ENCODE results near the gene SNX20. TPM values are rescaled to one million over a fixed set of nuclear protein-coding genes. Genes with fewer than 3 reads are reported as not detected.

The SNX20 gene
- total RNA-seq, 1 donor from 2014 or later, result 34.3 TPM

DNA sequence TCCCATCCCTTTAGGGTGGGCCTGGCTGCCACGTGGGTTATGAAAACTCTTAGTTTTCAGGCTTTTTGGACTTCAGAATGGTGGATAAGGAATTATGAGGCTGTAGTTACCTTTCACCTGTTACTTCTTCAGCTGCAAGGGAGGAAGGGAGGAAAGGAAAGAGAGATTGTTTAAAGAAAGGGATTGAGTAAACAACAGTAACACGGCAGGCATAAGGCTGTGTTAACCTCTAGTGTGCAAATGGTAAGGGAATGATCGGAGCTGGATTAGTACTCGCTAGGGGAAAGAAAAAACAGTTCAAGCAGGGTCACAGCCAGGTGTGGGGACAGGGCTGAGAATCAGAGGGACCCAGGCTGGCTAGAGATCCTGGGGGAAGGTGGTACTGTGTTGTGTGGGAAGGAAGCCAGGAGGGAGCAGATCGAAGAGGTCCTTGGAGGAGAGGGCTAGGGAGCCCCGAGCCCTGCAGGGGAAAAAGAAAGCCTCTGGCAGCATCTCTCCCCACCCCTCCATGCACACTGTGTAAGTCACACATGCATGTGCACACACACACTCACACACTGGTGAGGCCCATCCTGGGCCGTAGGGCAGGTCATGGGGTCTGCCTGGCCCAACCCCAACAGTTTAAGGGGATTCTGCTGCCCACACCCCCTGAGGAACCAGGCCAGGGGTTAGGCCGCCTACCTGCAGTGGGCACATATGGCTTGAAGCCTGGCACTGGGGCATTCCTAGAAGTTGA is 49.7 kb downstream of the SNX20 start:
- Mint-ChIP-seq H3K4me3 (no peak overlapping the region), H3K27me3 (ENCODE audit: insufficient read depth) (no peaks in the 10 kb centered on the region), H3K36me3 (ENCODE audit: low read depth) (no peaks in the 10 kb centered on the region), H3K27ac (no peak overlapping the region), H3K9me3 (no peaks in the 10 kb centered on the region), H3K4me1 (ENCODE audit: low read depth) (peaks cover 19% of the 10 kb centered on the region)
- DNase-seq (ENCODE audit: low spot score), result no peak
- intact Hi-C loops (cut with micrococcal nuclease), result no loop called here

- intact Hi-C loops (cut with micrococcal nuclease), result no loop called here
- no peaks in the 10 kb centered on the region for H3K27me3 Mint-ChIP-seq (ENCODE audit: insufficient read depth)
Measured at GRCh38 chr16:50630394-50631020, 50.6 kb downstream of the SNX20 start.

GRCh38 chr16:50629334-50629733 is 51.8 kb downstream of the SNX20 start:
- Mint-ChIP-seq H3K27ac (no peak overlapping the region), H3K4me1 (ENCODE audit: low read depth) (peaks cover 14% of the 10 kb centered on the region), H3K4me3 (no peak overlapping the region), H3K36me3 (ENCODE audit: low read depth) (no peaks in the 10 kb centered on the region), H3K27me3 (ENCODE audit: insufficient read depth) (no peaks in the 10 kb centered on the region), H3K9me3 (no peaks in the 10 kb centered on the region)
- intact Hi-C loops (cut with micrococcal nuclease), result loop anchor here (5.0 kb wide), 1 partner anchor 47 kb away; no protein-coding TSS in a partner anchor
- DNase-seq (ENCODE audit: low spot score), result no peak

More at GRCh38 chr16:50630394-50631020, 50.6 kb downstream of the SNX20 start:
- DNase-seq (ENCODE audit: low spot score), result no peak
- no peak overlapping the region for H3K4me3 Mint-ChIP-seq
- no peaks in the 10 kb centered on the region for H3K36me3 Mint-ChIP-seq (ENCODE audit: low read depth)
- no peaks in the 10 kb centered on the region for H3K9me3 Mint-ChIP-seq
- H3K27ac Mint-ChIP-seq, result no peak overlapping the region
- peaks cover 14% of the 10 kb centered on the region for H3K4me1 Mint-ChIP-seq (ENCODE audit: low read depth)

DNA sequence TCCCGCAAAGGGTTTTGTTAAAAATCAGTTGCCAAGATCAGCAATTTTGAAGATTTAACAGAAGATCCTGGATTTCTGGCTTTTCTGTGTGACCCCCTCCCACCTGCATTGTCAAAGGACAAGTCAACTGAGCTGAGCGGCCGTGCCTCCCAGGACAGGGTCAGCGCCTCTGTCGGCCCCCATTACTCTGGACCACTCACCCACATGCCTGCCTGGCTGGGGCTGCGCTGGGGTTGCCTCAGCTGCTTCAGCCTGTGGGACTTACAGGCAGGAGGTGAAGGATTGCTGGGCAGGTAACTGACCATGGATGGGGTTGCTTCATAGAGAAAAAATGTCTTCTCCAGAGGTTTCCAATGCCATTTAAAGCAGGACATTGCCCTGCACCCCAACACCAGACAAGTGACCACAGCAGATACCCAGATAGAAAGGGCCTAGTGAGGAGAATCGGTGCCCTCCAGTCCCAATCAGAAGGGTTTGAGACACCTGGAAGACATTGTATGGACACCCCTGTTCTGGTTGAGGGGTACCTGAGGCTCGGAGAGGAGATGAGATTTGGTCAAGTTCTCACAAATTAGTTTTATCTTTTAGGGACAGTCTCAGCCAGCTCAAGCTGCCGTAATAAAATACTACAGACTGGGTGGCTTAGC is 52.8 kb downstream of the SNX20 start:
- Mint-ChIP-seq H3K27me3 (ENCODE audit: insufficient read depth) (no peaks in the 10 kb centered on the region), H3K4me1 (ENCODE audit: low read depth) (peaks cover 14% of the 10 kb centered on the region), H3K36me3 (ENCODE audit: low read depth) (no peaks in the 10 kb centered on the region), H3K27ac (no peak overlapping the region), H3K4me3 (no peak overlapping the region), H3K9me3 (no peaks in the 10 kb centered on the region)
- no peak for DNase-seq (ENCODE audit: low spot score)
- intact Hi-C loops (cut with micrococcal nuclease), result loop anchor here (5.0 kb wide), 1 partner anchor 46 kb away; no protein-coding TSS in a partner anchor

- H3K27me3 Mint-ChIP-seq (ENCODE audit: insufficient read depth), result no peaks in the 10 kb centered on the region
- H3K4me1 Mint-ChIP-seq (ENCODE audit: low read depth), result peaks cover 14% of the 10 kb centered on the region
- H3K4me3 Mint-ChIP-seq, result no peak overlapping the region
- intact Hi-C loops (cut with micrococcal nuclease), result loop anchor here (1.0 to 5.0 kb wide), 3 partner anchors 45 to 413 kb away; no protein-coding TSS in a partner anchor
- no peak overlapping the region for H3K27ac Mint-ChIP-seq
- H3K9me3 Mint-ChIP-seq, result no peaks in the 10 kb centered on the region
- peak; percentile 5 for DNase-seq (ENCODE audit: low spot score)
- no peaks in the 10 kb centered on the region for H3K36me3 Mint-ChIP-seq (ENCODE audit: low read depth)
Measured at GRCh38 chr16:50627419-50627818, 53.7 kb downstream of the SNX20 start.

DNA sequence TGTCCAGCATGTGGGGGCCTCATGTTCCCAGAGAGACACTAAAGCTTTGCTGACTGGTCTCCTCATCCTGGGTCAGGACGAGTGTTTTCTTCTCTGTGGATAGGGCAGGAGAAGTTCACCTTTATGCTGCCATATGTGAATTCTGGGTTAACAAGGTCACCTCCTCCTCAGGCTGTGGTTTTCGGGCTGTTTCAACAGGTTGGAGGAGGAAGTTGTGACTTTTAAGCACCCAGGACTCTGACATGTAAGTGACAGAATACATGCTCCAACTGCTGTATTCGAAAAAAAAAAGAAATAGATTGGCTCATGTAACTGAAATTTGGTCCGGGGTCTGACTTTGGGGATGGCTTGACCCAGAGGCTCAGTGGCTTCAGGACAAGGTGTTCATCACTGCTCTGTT is 54.2 kb downstream of the SNX20 start:
- H3K4me1 Mint-ChIP-seq (ENCODE audit: low read depth), result peaks cover 14% of the 10 kb centered on the region
- DNase-seq (ENCODE audit: low spot score), result no peak
- H3K27ac Mint-ChIP-seq, result peak overlapping the region; percentile 13
- no peaks in the 10 kb centered on the region for H3K36me3 Mint-ChIP-seq (ENCODE audit: low read depth)
- no peaks in the 10 kb centered on the region for H3K27me3 Mint-ChIP-seq (ENCODE audit: insufficient read depth)
- intact Hi-C loops (cut with micrococcal nuclease), result loop anchor here (1.0 to 5.0 kb wide), 3 partner anchors 45 to 413 kb away; no protein-coding TSS in a partner anchor
- no peak overlapping the region for H3K4me3 Mint-ChIP-seq
- no peaks in the 10 kb centered on the region for H3K9me3 Mint-ChIP-seq

- intact Hi-C loops (cut with micrococcal nuclease), result loop anchor here (5.0 kb wide), 1 partner anchor 43 kb away; no protein-coding TSS in a partner anchor
- no peaks in the 10 kb centered on the region for H3K9me3 Mint-ChIP-seq
- H3K36me3 Mint-ChIP-seq (ENCODE audit: low read depth), result no peaks in the 10 kb centered on the region
- H3K4me1 Mint-ChIP-seq (ENCODE audit: low read depth), result peaks cover 14% of the 10 kb centered on the region
- H3K27ac Mint-ChIP-seq, result no peak overlapping the region
- no peaks in the 10 kb centered on the region for H3K27me3 Mint-ChIP-seq (ENCODE audit: insufficient read depth)
- H3K4me3 Mint-ChIP-seq, result no peak overlapping the region
- DNase-seq (ENCODE audit: low spot score), result no peak
Measured at GRCh38 chr16:50625374-50625773, 55.7 kb downstream of the SNX20 start.

DNA sequence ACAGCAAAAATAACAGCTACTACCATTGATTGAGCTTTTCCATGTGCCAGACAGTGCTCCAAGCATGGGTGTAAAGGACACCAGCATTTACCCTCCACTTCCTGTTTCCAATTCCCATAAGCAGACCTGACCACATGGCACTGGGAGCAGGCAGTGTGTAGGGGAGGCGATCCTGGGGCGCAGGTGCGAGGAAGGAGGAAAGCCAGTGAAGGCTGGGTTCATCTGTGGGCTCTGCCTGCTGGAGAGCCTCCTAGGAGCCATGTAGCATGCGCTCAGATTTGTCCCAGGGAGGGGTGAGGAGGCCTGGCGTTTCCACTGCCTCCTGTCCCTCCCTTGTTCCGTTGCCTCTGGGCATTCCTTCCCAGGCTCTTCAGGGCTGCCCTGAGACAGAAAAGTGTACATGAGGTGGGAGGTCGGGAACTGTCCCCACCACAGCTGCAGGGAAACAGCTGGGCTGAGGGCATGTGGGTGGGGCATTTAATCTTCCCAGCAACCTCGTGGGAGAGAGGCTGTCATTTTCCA is 56.6 kb downstream of the SNX20 start:
- intact Hi-C loops (cut with micrococcal nuclease), result no loop called here
- no peaks in the 10 kb centered on the region for H3K27me3 Mint-ChIP-seq (ENCODE audit: insufficient read depth)
- no peak for DNase-seq (ENCODE audit: low spot score)
- no peak overlapping the region for H3K27ac Mint-ChIP-seq
- peaks cover 14% of the 10 kb centered on the region for H3K4me1 Mint-ChIP-seq (ENCODE audit: low read depth)
- no peaks in the 10 kb centered on the region for H3K9me3 Mint-ChIP-seq
- no peaks in the 10 kb centered on the region for H3K36me3 Mint-ChIP-seq (ENCODE audit: low read depth)
- H3K4me3 Mint-ChIP-seq, result no peak overlapping the region

DNA sequence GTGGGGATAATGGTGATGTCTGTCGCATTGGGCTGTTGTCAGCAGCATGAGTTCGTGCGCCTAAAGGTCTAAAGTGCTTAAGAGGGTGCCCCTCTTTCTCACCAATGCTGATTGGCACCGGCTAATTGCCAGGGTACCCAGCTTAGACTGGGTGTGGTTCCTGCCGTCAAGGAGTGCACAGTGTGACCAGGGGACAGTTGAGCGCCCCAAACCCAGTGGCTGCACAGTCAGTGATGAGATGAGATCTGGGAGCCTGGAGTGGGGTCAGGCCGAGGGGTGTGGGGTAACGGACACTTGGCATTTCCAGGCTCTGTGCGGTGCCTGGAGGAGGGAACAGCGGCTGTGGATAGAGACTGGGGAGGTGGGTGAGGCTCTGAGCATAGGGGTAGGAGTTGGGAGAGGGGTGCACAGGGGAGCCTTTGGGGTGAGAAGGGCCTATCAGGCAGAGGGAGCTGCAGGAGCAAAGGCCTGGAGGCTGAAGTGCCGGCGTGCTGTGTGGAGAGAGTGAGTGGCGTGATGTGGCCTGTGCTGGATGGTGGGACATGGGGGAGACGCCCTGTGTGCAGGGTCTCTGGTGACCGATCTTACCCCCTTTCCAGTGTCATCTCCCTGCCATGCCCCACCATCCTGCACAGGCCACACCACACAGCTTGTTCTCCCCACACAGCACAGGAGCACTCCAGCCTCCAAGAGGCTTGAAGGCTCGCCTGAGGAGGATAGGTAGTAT is 58.3 kb downstream of the SNX20 start:
- Mint-ChIP-seq H3K27me3 (ENCODE audit: insufficient read depth) (no peaks in the 10 kb centered on the region), H3K9me3 (no peaks in the 10 kb centered on the region), H3K4me1 (ENCODE audit: low read depth) (peaks cover 14% of the 10 kb centered on the region), H3K36me3 (ENCODE audit: low read depth) (no peaks in the 10 kb centered on the region), H3K4me3 (no peak overlapping the region), H3K27ac (no peak overlapping the region)
- intact Hi-C loops (cut with micrococcal nuclease), result no loop called here
- DNase-seq (ENCODE audit: low spot score), result no peak

DNA sequence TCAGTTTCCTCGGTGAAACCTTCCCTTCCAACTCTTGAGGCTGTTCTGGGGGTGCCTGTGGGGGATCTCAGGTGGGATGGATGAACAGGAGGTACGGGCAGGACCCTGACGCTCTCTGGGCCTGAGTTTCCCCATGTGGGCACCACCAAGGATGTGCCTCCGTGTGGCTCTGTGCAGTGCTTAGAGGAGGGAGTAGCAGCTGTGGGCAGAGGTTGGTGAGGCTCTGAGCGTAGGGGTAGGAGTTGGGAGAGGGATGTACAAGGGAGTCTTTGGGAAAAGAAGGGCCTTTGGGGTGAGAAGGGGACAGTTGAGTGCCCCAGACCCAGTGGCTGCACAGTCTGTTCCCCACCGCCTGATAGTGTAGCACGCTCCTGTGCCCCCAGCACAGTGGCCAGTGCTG is 59.1 kb downstream of the SNX20 start:
- Mint-ChIP-seq H3K4me1 (ENCODE audit: low read depth) (peaks cover 14% of the 10 kb centered on the region), H3K27ac (no peak overlapping the region), H3K9me3 (no peaks in the 10 kb centered on the region), H3K4me3 (no peak overlapping the region), H3K36me3 (ENCODE audit: low read depth) (no peaks in the 10 kb centered on the region), H3K27me3 (ENCODE audit: insufficient read depth) (no peaks in the 10 kb centered on the region)
- DNase-seq (ENCODE audit: low spot score), result no peak
- intact Hi-C loops (cut with micrococcal nuclease), result no loop called here

Measured in activated T-helper 1 cell treated with anti-CD3 and anti-CD28 coated beads, Interleukin-12 subunit alpha, Interleukin-12 subunit beta, Interleukin-2, Interleukin-4 antibody, amounts not matched to agents 30 ng/mL and 10 ng/mL and 1 ng/mL, durations not matched to agents 14 hours and 24 hours and 36 hours (primary cell).